Endothelial cell of umbilical vein (primary cell): Measurements from ENCODE around the gene PITPNM1.

Source experiments
- CTCF ChIP-seq, 2 donors: IDR thresholded peaks; 1 replicate in 1 of 2; 2 replicates in 1 of 2; pipeline ENCODE4 v1.5.1; 2011; ENCODE audit warnings: low read length in 2 of 2, mild to moderate bottlenecking in 2 of 2, moderate library complexity in 2 of 2, control low read depth in 1 of 2, inconsistent platforms in 1 of 2, low read depth in 1 of 2; ENCODE audit not compliant: insufficient read depth in 1 of 2; ENCODE audit errors: extremely low read depth in 1 of 2
- POLR2A ChIP-seq: IDR thresholded peaks from 2 replicates; pipeline ENCODE4 v1.6.1; 2012; ENCODE audit warnings: low read depth, mild to moderate bottlenecking, control low read depth, low read length

- TF ChIP-seq CTCF (IDR thresholded peaks at IDR 0.05; ENCODE audit: extremely low read depth in 1 of 2, insufficient read depth in 1 of 2, low read depth in 1 of 2, low read length in 2 of 2) (no peak), POLR2A (no peak)
These were observed 10.6 kb downstream of the PITPNM1 start for GRCh38 chr11:67494371-67495233.
